HG02840 (cell line): Measurements from ENCODE around the gene ELOB.

Experiments
- ATAC-seq: cut with Tn5 transposase; IDR thresholded peaks from one replicate; pipeline ENCODE4 v1.9.1; 2021; ENCODE audit warnings: mild to moderate bottlenecking, moderate library complexity, moderate number of reproducible peaks; ENCODE audit not compliant: unreplicated experiment, low FRiP score

The ELOB gene

DNA sequence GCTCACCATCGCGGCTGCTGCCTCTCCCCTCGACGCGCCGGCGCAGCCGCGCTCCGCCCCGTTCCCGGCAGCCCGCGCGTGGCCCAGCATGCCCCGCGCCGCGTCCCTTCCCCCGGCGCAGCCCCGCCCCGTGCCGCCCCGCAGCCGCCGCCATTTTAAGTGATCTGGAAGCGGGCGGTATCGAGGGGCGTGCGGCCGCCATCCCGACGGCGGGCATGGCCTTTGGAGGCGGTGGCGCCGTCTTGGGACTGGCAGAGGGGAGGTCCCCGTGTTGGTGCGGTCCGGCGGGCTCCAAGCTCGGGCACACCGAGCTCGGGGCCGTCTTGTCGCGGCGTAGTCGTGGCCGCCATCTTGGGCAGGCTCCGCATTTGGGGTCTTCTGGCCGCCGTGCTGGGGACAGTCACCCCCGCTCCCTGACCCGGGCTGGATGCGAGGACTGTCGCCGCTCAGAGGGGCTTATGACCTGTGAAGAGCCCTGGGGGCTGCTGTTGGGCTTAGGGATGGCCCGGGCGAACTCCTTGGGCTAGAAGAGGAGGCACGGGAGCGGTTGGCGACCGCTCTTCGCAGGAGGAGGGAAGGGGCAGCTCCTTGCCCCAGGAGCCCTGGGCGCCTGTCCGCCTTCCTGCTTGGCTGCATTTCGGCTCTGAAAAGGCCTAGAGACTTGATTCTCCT, at the start of gene ELOB:
TSS of gene ELOB (minus strand) at position 50 of the 672 bp plus-strand sequence. CDS start at position 9, 41 bp downstream.
- peak; percentile 68 for ATAC-seq

DNA sequence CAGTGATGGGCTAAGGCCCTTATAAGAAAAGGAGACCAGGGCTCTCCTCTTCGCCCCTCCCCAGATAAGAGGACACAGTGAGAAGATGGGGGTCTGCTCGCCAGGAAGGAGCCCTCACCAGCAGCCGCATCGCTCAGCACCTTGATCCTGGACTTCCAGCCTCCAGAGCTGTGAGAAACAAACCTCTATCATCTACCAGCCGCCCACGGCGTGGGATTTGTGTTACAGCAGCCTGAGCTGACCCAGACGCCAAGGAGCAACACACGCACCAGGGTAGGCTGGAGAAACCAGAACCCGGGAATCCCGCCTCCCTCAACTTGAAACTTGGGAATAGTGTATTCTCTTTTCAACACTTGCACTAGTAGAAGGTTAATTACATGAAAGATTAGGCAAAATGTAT, 48.8 kb upstream of the ELOB start:
- ATAC-seq = no peak

DNA sequence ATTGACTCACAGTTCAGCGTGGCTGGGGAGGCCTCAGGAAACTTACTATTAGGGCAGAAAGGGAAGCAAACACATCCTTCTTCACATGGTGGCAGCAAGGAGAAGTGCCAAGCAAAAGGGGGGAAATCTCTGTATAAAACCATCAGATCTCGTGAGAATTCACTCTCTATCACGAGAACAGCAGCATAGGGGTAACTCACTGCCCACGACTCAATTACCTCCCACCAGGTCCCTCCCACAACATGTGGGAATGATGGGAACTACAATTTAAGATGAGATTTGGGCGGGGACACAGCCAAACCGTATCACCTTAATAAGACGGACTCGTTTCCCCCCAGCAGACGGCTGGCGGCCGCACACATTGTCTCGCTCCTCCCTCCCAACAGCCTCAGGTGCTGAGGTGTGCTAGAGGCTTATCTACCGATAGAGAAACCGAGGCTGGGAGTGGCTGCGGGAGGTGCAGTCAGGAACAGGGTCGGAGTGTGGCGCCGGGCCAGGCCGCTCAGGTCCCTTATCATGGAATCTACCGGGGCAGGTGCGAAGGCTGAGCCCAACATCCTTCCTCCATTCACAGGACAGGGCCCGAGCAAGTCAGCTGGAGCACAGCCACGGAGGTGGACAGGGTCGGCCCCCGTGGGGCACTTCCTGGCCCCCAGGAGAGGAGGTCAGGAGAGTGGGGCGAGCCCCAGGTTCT, 48.1 kb upstream of the ELOB start:
- ATAC-seq = no peak

DNA sequence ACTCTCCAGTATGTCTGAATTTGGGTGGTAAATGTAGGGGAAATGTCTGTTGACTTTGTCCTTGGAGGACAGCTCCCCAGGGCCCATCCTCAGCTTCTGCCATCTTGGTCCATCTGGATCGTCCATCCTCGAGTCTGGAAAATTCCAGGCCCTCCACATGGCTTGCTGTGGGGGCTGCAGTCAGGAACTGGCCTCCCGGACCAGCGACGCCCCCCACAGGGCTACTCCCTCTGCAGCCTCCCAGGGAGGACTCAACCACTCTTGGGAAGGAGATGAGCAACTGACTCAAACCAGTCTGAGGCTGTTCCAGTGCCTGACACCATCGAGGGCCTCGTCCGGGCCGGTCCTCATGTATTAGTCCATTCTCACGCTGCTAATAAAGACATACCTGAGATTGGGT, 47.5 kb upstream of the ELOB start:
- no peak for ATAC-seq

DNA sequence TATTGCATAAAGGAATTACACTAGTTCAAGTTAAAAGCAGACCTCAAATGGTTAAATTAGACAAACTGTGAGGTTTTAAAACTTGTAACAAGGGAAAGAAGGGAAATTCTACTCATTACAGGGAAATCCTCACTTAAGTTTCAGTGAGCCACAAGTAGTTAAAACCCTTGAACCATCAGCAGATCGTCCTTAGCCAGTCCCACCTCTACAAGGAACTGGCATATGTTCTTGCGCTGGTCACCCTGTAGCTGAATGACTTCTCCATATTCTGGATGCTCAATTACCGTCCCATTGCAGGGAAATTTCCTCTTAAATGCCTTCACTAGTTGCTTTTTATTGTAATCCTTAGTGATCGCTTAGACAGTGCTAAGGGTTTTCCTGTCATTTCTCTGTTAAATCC, 45.4 kb upstream of the ELOB start:
- no peak for ATAC-seq

DNA sequence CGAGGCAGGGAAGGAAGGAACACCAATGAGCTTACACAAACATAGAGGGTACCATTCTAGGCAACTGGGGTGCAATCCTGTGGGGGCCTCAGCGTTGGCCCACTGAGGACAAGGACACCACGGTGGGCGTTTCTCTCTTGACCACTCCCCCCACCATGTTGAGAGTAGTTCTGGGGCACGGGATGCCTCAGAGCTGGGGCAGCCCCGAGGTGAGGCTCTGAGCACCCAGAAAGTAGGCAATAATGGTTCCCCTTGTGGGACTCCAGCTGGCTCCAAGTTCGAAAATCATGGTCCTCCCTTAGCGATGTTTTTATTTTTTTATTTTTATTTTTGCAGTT, 45.0 kb upstream of the ELOB start:
- no peak for ATAC-seq

DNA sequence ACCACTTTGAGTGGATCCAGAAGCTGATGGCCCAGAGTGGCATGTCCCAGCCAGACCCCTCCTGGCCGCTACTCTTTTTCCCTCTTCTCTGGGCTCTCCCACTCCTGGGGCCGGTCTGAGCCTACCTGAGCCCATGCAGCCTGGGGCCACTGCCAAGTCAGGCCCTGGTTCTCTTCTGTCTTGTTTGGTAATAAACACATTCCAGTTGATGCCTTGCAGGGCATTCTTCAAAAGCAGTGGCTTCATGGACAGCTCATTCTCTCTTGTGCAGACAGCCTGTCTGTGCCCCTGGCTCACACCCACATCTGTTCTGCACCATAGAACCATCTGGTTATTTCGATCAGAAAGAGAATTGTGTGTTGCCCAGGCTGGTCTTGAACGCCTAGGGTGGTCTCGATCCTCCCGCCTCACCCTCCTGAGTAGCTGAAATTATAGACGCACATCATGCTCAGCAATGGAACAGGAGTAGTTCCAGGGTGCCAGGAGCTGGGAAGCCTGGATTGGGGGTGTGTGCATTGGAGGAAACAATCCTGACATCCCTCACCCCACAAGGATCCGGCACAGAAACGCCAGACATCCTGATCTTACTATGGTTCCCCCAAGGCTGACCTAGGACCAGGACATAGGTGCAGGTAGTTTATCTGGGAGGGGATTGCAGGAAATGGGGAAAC, 44.5 kb upstream of the ELOB start:
- ATAC-seq = no peak

DNA sequence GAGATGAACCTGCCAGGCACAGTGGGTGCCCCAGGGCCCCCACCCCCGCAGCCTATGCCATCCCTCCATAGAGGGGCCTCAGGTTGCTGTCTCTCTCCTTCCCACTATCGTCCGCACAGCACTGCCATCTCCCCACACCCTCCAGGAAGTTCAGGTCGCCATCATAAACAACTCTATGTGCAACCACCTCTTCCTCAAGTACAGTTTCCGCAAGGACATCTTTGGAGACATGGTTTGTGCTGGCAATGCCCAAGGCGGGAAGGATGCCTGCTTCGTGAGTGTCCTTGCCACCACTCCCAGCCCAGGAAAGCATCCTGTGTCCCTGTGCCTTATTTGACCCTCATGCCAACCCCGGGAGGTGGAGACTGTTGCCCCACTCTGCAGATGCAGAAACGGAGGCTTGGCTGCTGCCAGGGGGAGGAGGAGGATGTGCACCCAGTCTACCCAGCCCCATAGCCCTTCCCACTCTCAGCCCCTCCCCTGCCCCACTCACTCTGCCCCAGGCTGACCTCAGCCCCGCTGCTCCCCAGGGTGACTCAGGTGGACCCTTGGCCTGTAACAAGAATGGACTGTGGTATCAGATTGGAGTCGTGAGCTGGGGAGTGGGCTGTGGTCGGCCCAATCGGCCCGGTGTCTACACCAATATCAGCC, 43.9 kb upstream of the ELOB start:
- no peak for ATAC-seq

DNA sequence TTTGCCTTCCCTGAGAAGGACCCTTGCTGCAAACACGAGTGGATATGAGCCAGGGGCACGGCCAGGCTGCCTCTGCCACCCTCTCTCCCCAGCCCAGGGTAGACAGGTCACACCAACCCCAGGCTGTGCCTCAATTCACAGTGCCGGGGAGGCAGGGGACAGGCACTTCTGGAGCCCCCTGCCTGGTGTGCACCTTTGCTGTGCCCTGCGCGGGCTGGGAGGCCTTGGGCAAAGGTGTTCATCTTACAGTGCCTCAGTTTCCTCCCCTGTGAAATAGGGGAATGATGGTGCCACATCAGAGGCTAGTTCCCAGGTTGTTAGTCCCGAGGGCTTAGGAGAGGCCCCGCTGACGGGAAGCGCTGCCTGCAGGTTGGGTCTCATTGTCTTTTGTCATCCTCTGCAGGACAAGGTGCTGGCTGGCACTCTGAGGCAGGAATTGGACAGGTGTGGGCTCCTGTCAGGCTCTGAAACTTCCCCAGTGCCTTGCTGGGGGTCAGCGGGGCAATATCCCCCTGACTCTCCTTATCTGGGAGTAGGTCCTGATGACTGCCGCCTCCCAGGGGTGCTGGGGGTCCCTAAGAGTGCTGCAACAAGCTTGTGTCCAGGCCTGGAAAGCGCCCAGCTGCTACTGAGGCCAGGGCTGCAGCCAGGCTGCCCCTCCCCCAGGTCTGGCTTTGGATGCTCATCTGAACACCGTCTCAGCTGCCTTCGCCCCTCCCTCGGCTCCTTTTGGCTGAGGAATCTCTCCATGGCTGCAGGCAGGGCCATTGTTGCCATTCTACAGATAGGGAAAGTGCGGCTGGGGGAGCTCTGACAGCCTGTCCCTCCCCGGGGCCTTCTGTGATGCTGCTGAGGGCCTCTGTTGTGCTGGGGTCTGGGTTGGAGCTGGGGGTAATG, 43.1 kb upstream of the ELOB start:
- no peak for ATAC-seq

DNA sequence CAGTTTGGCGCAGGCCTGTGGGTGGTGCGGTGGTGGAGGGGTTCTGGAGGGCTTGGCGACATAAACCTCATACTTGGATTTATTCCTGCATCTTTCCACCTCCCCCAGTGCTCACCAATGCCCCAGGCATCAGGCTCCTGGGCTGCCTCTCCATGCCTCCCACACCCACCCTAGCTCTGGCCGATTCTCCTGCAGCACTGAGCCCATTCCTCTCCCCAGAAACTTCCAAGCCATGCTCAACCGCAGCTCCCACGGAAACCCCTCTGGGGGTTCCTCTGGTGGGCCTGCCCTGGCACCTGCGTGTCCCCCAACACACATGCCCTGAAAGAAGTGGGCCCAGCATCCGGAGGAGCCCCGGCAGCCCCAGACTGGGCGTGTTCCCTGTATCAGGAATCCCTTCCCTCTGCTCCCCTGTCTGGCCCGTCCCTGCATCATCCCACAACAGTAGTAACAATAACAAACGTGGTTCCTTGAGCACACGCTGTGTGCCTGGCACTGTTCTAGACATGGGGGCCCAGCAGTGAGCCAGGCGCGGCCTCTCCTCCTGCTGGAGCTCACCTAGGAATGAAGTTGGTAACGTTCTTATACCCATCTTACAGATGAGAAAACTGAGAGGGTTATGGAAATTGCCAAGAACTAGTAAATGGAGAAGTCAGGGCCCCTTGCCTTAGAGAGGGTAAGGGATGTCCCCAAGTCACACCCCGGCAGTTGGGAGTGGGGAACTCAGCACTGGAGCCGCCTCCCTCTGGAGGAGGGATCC, 42.3 kb upstream of the ELOB start:
- no peak for ATAC-seq

DNA sequence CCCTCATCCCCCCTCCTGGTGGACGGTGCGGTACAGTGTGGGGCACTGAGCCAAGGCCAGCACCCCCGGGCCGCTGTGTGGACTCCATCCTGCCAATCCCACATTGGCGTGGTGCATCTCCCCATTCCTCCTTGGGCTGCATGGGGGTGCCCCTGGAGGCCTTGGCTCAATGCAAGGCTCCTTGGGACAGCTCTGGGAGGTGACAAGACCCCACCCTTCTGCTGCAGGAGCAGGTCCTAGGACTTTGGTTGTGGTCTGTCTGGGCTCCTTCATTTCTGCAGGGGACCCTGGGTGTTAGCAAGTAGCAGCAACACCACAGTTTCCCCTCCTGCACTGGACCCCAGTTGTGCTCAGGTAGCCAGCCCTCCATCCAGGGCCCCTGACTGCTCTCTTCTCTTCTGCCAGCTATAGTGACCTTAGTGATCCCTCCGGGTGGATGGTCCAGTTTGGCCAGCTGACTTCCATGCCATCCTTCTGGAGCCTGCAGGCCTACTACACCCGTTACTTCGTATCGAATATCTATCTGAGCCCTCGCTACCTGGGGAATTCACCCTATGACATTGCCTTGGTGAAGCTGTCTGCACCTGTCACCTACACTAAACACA, 41.3 kb upstream of the ELOB start:
- ATAC-seq = no peak

DNA sequence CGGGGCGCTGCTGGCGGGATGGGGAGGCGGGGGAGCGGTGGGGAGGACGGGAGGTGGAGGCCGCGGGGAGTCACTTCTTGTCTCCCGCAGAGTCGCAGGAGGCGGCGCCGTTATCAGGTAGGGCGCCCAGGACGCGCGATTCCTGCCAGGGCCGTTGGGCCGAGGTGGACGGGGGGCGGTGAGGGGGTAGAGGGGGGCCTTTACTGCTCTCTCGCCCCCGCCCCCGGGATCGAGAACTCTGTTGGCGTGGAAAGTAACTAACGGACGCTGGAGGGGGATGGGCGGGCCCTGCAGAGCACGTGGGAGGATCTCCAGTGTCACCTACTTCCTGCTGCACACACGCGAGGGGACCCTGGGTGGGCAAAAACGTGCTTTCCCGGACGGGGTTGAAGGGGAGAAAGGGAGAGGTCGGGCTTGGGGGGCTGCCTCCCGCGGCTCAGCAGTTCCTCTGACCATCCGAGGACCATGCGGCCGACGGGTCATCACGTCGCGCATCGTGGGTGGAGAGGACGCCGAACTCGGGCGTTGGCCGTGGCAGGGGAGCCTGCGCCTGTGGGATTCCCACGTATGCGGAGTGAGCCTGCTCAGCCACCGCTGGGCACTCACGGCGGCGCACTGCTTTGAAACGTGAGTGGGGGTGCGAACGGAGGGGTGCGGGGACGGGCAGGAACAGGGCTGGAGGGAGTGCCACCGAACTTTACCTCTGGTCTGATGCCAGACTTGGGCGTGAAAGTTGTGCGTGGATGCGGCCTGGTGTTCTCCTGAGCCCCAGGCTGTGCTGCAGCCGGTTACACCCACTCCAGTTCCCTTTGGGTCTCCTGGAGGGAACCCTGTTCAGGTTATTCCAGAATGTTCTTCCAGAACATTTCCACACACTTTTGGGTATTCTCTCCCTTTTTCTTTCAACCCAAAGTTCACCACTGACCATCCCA, 40.5 kb upstream of the ELOB start:
- no peak for ATAC-seq

DNA sequence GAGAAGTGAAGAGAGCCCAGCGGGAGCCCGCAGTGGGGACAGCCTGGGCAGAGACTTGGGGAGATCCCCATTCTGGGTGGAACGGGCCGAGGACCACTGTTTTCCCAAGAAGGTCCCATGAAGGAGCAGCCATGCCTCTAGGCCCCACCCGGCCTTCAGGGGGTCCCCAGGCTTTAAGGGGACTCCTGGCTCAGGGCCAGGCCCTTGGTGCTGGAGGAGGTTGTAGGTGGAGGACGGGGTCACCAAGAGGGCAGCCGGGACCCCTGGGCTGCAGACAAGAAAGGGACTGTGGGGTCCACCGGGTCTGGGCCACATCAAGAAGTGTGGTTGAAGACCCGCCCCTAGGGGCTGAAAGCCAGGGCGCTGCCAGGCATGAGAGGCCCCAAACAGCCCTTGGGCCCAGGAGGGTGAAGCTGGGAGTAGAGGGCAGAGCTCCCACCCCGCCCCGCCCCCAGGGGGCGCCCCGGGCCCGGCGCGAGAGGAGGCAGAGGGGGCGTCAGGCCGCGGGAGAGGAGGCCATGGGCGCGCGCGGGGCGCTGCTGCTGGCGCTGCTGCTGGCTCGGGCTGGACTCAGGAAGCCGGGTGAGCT, 39.8 kb upstream of the ELOB start, which contains the start of gene PRSS21:
TSS of gene PRSS21 (plus strand) at position 487 of the 589 bp plus-strand sequence. CDS start at position 519, 32 bp downstream.
- ATAC-seq = no peak

DNA sequence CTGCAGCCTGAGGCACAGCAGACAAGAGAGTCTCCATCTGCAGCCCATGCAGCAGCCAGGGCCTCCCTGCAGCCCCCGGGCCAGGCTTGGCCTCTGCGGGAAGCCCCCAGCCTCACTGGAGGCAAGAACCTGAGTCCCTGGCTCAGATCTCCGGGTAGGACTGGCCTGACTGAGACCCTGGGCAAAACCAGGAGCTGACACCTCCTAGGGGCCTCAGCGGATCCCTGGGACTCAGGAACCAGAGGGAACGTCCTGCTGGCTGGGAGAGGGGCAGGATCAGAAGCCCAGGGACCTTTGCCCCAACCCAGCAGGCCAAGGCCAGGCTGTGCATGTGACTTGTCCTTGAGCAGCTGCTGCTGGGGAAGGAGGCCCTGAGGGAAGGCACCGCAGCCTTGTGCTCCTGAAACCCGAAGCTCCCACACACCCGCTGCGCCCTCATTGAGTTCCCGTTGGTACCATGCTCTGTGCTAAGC, 38.3 kb upstream of the ELOB start:
- ATAC-seq = no peak

DNA sequence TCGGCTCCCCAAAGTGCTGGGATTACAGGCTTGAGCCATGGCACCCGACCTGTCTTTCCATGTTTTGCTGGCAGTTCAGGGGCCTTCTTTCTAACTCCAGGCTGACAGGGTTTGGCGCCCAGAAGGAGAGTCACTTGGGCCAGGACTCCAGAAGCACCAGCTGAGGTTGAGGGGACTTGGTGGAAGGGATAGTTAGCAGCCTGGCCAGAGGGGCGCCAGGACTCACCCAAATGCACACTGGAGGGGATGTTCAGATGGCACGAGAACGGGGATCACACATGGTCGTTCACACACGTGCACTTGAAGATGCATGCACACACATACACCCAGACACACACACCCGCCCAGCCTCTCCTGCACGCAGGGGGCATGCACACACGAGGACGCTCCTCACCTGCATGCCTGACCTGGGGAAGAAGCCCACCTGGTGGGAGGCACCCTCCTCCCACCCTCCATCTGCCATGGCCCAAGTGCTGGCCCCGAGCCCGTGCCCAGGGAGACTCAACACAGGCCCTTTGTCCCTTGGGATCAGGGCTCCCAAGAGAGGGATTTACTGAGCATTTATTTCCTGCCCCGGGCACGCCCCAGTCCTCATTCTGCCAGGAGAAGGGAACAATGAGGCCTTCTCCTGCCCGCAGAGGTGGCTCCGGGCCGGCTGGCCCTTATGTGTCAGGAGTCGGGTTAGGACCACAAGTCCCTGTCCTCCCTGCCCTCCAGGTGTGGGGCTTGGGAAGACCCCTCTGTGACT, 37.6 kb upstream of the ELOB start:
- no peak for ATAC-seq

DNA sequence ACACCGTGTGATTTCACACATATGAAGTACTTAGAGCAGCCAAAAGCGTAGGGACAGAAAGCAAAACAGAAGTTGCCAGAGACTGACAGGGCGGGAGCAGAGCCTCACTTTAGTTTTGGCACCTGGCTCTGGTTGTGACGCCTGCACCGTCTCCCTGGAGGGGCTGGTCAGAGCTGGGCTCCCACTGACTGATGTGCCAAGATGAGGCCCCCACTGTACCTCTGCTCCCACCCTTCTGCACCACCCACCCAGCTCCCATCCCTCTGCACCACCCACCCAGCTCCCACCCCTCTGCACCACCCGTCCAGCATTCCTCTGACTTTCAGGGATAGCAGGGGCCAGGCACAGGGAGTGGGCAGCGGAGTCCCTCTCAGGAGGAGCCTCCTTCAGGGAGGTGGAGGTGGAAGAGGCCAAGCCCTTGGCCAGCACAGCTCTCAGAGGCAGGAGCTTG, 36.7 kb upstream of the ELOB start:
- ATAC-seq = no peak
